Panc1 (cell line): ENCODE results near the gene MYEOV. TPM values are rescaled to one million over a fixed set of nuclear protein-coding genes. Genes with fewer than 3 reads are reported as not detected.

Experiments
- ATAC-seq: fragments of 200-7000 bp; cut with Tn5 transposase; 2 replicates; pipeline ENCODE4 v1.9.1; 2020; ENCODE audit warnings: mild to moderate bottlenecking, moderate library complexity
- BruUV-seq: library from RNA; stranded (reverse); fragments of 400-500 nt; replicated peaks from 2 replicates; lab custom pipeline; 2021; lab: Mats Ljungman, UMichigan
- CTCF ChIA-PET: fragments of 300-600 bp; sonication (Branson Sonifier 250); formaldehyde crosslinking; loops from one replicate; lab custom pipeline; 2022; ENCODE audit warnings: antibody characterized with exemption; lab: Charles Lee
- POLR2A ChIA-PET: fragments of 300-600 bp; sonication (Branson Sonifier 250); formaldehyde crosslinking; loops from one replicate; lab custom pipeline; 2022; ENCODE audit warnings: antibody characterized with exemption; lab: Charles Lee
- DNase-seq: peaks from one replicate; pipeline ENCODE4 v3.0.0-alpha.2; 2010; ENCODE audit warnings: low read depth, low spot score
- H3K27ac ChIP-seq: 2 replicates; pipeline ENCODE4 v1.5.1; 2011; ENCODE audit warnings: mild to moderate bottlenecking, low read length, inconsistent platforms
- H3K27me3 ChIP-seq: fragments of 200-500 bp; sonication (Bioruptor generic); 2 replicates; pipeline ENCODE4 v1.6.0; 2014; ENCODE audit warnings: low read length, inconsistent platforms; ENCODE audit not compliant: control insufficient read depth, insufficient read depth
- H3K36me3 ChIP-seq: fragments of 200-500 bp; sonication (Bioruptor generic); 2 replicates; pipeline ENCODE4 v1.5.1; 2014; ENCODE audit warnings: inconsistent platforms, mild to moderate bottlenecking, low read length, moderate library complexity; ENCODE audit not compliant: control insufficient read depth, insufficient read depth
- H3K4me1 ChIP-seq: 2 replicates; pipeline ENCODE4 v1.5.1; 2011; ENCODE audit warnings: inconsistent platforms, mild to moderate bottlenecking, low read length, moderate library complexity; ENCODE audit not compliant: control insufficient read depth, insufficient read depth
- H3K4me3 ChIP-seq, 2 experiments: 2 replicates each; pipeline ENCODE4 v1.5.1; 2011 to 2012; ENCODE audit warnings: low read depth in 2 of 2, low read length in 2 of 2, mild to moderate bottlenecking in 2 of 2, inconsistent platforms in 1 of 2, moderate library complexity in 1 of 2
- H3K9me3 ChIP-seq: fragments of 200-500 bp; sonication (Bioruptor generic); 2 replicates; pipeline ENCODE4 v1.5.1; 2014; ENCODE audit warnings: low read depth, mild to moderate bottlenecking, inconsistent platforms, low read length, moderate library complexity; ENCODE audit not compliant: control insufficient read depth, insufficient read depth
- CTCF ChIP-seq: fragments of 450-650 bp; IDR thresholded peaks from 2 replicates; pipeline ENCODE4 v1.5.1; 2017; ENCODE audit warnings: mild to moderate bottlenecking
- POLR2AphosphoS5 ChIP-seq: IDR thresholded peaks from 2 replicates; pipeline ENCODE4 v1.6.1; 2012; ENCODE audit warnings: mild to moderate bottlenecking, low read depth, low read length, moderate library complexity
- REST ChIP-seq, 2 experiments: IDR thresholded peaks; 2 replicates each; pipeline ENCODE4 v1.6.1; 2011 to 2012; ENCODE audit warnings: low read depth in 2 of 2, control low read depth in 1 of 2, low read length in 1 of 2, mild to moderate bottlenecking in 1 of 2, moderate library complexity in 1 of 2; ENCODE audit not compliant: insufficient read depth in 1 of 2
- SIN3A ChIP-seq: IDR thresholded peaks from 2 replicates; pipeline ENCODE4 v1.6.1; 2012; ENCODE audit warnings: low read depth, mild to moderate bottlenecking, low read length, moderate library complexity, borderline replicate concordance; ENCODE audit not compliant: insufficient read depth
- TCF7L2 ChIP-seq: IDR thresholded peaks from 2 replicates; pipeline ENCODE4 v1.6.1; 2011; ENCODE audit warnings: mild to moderate bottlenecking, low read depth, low read length, inconsistent platforms
- in situ Hi-C: cut with HindIII; loops from 2 replicates; pipeline ENCODE4 v1.10.0; 2016; ENCODE audit warnings: low sequenced_read_pairs, low pct_unique_long_range_greater_than_20kb
- intact Hi-C: fragments of 100-400 bp; cut with micrococcal nuclease; formaldehyde crosslinking; loops from one replicate; pipeline ENCODE4 v1.10.0; 2022; ENCODE audit not compliant: unreplicated experiment
- total RNA-seq: library from RNA; stranded (reverse); gene quantifications from one replicate; pipeline ENCODE4 v1.2.1, GENCODE V29; 2021; ENCODE audit not compliant: unreplicated experiment

MYEOV gene
- total RNA-seq, 1 experiment from 2014 or later = 69.8 TPM

GRCh38 chr11:69304258-69304657, 10.3 kb downstream of the MYEOV start:
- intact Hi-C loops = no loop called here

GRCh38 chr11:69304686-69305085, 10.7 kb downstream of the MYEOV start:
- peaks cover 85% of the 10 kb centered on the region for H3K4me1 ChIP-seq
- ATAC-seq = no peak
- no peaks in the 10 kb centered on the region; the same call in 1 of the 2 replicates for H3K36me3 ChIP-seq
- DNase-seq = no peak
- in situ Hi-C loops = no loop called here
- CTCF ChIA-PET = no interaction called here
- TF ChIP-seq TCF7L2 (peak; percentile 64), CTCF (no peak)
- no peak overlapping the region for H3K4me3 ChIP-seq
- POLR2A ChIA-PET = no interaction called here
- intact Hi-C loops = no loop called here
- no TSS peak for BruUV-seq
- peak overlapping the region; percentile 100 for H3K27ac ChIP-seq
- H3K9me3 ChIP-seq = no peaks in the 10 kb centered on the region
- H3K27me3 ChIP-seq = no peaks in the 10 kb centered on the region

More at GRCh38 chr11:69304258-69304657, 10.3 kb downstream of the MYEOV start:
- TF ChIP-seq SIN3A (no peak), CTCF (no peak), REST (IDR thresholded peaks at IDR 0.05; ENCODE audit: insufficient read depth in 1 of 2, low read depth in 2 of 2, low read length in 1 of 2) (no peak), TCF7L2 (no peak), POLR2AphosphoS5 (no peak; the same call in 1 of the 2 replicates)
- Histone ChIP-seq H3K4me1 (peaks cover 85% of the 10 kb centered on the region), H3K4me3 (no peak overlapping the region), H3K27me3 (no peaks in the 10 kb centered on the region), H3K9me3 (no peaks in the 10 kb centered on the region), H3K36me3 (no peaks in the 10 kb centered on the region; the same call in 1 of the 2 replicates), H3K27ac (peak overlapping the region; percentile 100)
- ATAC-seq (no peak), DNase-seq (no peak)
- no TSS peak for BruUV-seq
- ChIA-PET CTCF (no interaction called here), POLR2A (no interaction called here)
- in situ Hi-C loops = no loop called here
